GM18861 (cell line): ENCODE results near the gene TP53BP2.
"Not testable (repeated sequence)": the region's sequence is repeated elsewhere in the genome, so short reads cannot be mapped to it uniquely, and the experiment has no call there.

Experiments
- ATAC-seq: cut with Tn5 transposase; IDR thresholded peaks from one replicate; pipeline ENCODE4 v1.9.1; 2021; ENCODE audit not compliant: unreplicated experiment

TP53BP2 gene

DNA sequence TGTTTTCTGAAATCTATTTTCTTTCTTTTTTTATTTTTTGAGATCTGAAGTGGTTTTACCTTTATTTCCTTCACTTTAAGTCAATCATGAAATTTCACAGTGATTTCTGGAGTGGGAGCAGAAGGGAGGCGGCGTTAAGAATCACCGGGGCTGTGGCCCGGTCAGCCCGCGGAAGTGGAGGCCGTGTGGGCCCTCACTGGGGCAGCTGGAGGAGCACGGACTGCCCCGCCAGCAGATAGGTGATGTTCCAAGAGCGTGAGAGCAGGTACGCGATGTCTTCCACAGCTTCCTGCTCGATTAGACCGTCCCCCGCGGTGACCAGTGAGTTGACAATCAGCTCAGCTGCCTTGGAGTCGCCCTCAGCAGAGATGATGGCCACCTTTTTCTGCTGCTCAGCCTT lies 10.6 kb upstream of the TP53BP2 start:
- ATAC-seq: no peak

DNA sequence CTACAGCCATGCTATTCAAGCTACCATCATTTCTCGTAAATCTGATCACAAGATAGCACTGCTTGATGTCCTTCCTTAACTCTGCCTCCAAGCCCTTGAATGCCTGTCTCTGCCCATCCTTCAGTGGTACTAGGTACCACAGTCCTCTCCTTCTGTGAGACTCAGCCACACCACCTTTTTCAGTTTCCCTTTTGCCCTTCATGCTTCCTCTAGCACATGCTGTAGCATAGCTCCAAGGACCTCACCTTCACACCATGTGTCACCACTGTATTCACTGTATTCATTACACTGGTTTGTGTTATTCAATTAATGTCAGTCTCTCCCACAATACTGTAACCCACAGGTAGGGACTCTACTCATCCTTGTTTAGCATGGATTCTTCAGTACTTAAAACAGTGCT lies 8.0 kb upstream of the TP53BP2 start:
- no peak for ATAC-seq

DNA sequence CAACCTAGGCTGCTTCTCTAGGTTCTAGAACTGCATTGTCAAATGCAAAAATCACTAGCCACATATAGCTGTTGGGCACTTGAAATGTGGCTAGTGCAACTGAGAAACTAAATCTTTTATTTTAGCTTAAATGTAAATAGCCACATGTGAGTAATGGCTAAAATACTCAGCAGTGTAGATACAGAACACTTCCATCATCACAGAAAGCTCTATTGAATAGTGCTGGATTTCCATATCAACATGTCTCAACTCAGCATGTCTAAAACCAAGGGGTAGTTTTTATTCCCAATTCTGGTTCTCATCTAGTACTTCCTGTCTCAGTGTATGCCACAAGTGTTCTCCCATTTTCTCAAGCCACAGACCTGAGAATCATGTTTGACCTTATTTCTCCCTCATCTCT lies 7.5 kb upstream of the TP53BP2 start:
- ATAC-seq: no peak

DNA sequence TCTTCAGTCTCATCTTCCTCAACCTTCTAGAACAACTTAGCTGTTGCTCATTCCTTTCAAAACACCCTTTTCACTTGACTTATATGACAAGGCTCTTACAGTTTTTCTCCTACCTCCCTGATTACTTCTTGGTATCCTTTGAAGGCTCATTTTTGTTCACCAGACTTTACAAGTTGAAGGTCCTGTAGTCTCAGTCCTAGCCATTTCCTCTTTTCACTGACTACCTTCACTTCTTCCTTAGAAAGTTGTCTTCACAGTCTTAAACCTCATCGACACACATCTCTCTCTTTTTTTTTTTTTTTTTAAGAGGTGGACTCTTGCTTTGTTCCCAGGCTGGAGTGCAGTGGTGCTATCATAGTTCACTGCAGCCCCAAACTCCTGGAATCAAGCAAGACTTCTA lies 6.6 kb upstream of the TP53BP2 start:
- ATAC-seq: no peak

DNA sequence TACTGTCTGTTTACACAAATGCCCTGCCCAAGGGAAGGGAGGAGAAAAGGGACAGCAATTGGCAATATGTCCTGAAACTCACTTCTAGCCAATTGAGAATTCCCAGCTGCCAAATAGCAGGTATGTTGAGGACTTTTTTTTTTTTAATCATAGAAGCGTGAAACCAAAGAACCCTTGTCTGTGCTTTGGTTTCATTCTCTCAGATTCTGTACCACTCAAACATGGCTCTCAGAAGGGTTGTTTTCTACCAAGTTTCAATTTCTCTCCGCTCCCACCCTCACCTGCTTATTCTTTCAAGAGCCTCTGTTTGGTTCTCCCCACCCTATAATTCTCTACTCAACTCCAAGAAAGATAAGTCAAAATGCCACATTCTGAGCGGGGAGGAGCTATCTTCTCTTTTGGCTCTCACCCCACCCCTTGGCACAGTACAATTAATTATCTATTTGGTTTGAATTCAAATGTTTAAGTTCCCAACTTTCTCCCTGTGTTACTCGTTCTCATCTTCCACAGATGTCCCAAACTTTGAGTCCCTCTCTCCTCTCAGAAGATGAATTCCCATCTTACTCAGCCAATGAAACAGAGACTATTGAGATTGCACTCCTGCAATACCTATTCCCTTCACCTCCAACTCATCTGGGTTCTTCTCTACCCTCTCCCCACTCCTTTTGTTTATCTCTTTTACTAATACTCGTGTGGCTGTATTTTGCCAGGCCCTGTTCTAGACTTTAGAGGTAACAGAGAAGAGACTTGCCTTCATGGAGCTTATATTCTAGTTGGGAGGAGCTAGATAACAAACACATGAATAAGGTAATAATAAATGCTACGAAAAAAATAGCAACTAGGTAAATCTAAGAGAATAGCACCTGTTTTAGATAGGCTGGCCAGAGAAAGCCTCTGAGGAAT lies 3.9 kb upstream of the TP53BP2 start:
- ATAC-seq: no peak

DNA sequence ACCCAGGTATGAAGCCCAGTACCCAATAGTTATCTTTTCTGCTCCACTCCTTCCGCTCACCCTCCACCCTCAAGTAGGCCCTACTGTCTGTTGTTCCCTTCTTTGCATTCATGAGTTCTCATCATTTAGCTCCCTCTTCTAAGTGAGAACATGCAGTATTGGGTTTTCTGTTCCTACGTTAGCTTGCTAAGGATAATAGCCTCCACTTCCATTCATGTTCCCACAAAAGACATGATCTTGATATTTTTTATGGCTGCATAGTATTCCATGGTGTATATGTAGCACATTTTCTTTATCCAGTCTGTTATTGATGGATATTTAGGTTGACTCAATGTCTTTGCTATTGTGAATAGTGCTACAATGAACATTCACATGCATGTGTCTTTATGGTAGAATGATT lies 2.8 kb upstream of the TP53BP2 start:
- no peak for ATAC-seq

DNA sequence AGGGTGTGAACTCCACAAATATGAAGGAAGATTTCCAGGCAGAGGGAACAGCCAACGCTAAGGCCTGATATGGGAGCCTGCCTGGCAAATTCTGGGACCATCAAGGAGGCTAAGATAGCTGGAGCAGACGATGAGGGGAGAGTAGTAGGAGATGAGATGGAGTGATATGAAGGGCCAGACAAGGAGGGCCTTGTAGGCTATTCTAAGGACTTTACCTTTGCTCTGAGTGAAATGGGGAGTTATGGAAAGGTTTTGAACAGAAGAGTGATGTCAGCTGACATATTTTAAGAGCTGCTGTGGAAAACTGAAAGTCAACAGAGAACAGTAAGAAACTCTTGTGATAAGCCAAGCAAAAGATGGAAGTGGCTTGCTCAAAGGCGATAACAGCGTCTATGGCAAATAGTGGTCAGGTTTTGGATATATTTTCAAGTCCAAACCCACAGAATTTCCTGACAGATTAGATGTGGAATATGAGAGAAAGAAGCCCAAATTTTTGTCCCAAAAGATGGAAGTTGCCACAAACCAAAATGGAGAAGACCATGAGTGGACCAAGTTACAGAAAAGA lies 2.1 kb upstream of the TP53BP2 start:
- no peak for ATAC-seq

DNA sequence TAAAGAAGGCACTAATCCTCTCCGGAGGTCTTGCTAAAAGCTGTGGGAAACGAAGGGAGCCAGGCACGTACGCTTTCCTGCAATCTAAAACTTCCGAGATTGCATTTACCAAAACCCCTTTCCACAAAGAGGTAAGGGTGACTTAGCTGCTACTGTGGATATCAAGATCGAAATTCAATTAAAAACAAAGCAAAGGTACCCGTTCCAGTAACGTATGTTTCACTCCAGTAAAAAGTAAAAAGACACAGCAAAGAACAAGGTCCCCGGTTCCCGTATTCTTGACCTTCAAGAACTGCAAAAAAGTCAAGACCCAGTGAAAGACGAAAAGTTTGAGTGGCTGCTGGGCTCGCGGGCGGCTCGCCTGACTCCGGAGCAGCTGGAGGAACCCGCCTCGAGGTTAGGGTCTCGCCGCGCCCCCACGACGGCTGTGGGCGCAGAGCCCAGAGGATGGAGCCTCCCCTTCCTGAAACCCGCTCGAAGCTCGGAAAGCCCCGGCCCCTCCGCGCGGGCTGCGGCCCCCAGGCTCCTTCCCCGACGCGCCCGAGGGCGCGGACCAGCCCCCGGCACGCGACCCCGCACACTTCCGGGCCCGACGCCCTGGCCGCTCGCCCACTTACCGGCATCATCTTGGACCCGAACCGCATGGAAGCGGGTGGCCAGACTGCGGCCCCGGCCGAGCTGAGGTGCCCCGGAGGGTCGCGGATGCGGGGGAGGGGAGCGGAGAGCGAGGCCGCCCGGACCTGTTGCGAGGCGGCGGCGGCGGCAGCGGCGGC lies 524 bp downstream of the TP53BP2 start:
- peak; percentile 12 for ATAC-seq

DNA sequence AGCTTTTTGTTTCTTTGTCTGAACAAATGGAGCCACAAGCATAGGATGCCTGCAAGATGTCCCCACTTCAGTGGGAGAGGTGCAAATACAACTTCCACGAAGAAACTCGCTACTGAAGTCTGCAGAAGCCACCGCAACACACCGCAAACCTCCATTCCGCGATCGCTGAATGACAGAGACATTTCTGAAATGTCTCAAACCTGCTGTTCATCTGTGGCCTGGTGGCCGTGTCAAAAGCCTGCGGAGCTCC lies 1.0 kb downstream of the TP53BP2 start:
- no peak for ATAC-seq

DNA sequence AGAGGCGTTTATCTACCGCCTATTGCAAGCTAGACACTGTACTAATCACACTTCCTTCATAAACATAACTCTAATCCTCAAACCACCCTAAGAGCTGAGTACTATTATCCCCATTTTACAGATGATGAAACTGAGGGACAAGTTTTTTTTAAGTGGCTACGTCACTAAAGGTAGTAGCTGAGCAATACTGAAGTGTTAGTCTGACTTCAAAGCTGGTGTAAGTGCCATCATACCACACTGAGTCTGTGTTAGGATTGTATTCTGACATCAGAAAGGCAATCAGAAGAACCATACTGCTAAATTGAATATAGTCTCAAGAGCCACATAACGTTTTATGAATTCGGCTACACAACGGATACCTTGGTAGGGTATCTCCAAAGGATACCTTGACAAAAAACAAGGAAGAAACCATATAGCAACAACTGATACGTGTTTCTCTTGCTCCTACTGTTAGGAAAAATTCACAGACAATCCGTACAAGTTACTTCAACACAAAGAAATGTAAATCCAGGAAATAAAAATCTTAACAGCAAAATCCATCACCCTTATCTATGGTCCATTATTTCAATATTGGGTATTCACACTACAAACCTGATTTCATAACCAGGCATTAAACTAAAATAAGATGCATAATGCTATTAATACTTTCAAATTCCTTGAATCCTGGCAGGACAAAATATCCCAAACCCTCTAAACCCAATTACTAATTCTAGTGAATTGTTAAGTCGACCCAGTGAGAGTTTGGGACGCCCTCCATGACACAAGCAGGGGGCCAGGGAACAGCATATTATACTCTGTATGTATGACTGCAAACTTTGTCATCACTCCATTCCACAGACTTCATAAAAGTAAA lies 1.6 kb downstream of the TP53BP2 start:
- ATAC-seq: no peak

DNA sequence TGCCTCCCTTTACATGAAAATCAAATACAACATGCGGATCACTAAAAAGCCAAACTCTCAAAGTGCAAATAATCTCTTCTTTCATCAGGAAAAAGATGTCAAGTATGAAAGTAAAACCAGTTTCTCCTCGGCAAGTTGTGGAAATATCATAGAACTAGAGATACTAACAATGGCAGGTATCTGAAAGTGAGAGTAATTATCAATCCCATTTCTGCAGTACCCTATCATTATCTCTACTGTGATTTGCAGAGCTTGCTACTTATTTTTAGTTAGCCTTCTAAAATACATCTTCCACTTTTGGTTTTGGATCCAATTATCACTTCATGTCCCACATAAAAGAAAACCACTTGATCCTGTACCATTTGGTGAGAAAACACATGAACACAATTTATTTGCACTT lies 3.0 kb downstream of the TP53BP2 start:
- no peak for ATAC-seq

DNA sequence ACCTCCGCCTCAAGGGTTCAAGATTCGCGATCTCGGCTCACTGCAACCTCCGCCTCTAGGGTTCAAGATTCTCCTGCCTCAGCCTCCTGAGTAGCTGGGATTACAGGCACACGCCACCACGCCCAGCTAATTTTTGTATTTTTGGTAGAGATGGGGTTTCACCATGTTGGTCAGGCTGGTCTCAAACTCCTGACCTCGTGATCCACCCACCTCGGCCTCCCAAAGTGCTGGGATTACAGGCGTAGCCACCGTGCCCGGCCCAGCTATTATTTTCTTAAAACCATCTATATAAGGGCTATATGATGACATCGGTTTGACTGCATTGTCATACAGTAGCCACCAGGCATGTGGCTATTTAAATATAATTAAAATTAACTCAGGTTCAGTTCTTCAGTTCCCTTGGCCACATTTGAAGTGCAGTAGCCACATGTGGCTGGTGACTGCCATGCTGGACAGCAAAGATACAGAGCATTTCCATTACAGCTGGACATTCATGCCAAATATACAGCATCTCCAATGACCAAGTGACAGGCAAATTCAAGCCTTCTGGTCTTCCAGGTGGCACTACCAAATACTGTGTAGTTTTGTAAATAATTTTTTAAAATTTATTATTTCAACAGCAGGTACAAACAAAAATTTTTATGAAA lies 3.6 kb downstream of the TP53BP2 start:
- not testable (repeated sequence) for ATAC-seq

DNA sequence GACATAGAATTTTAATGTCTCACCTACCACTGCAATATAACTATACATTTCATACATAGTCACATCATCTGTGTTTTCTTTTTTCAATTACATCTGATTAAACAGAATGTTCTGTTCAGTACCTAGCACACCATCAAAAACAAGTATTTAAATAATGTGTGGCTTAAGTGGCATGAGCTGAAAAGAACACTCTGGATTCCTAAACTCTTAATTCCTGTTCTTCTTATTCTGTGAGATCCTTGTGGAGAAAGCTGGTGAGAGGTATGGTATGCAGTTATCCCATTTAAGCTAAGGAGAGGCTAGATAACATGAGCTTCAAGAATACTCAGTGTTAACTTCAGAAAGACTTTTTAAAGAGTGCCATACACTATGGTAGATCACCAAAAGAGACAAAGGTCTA lies 5.5 kb downstream of the TP53BP2 start:
- no peak for ATAC-seq

DNA sequence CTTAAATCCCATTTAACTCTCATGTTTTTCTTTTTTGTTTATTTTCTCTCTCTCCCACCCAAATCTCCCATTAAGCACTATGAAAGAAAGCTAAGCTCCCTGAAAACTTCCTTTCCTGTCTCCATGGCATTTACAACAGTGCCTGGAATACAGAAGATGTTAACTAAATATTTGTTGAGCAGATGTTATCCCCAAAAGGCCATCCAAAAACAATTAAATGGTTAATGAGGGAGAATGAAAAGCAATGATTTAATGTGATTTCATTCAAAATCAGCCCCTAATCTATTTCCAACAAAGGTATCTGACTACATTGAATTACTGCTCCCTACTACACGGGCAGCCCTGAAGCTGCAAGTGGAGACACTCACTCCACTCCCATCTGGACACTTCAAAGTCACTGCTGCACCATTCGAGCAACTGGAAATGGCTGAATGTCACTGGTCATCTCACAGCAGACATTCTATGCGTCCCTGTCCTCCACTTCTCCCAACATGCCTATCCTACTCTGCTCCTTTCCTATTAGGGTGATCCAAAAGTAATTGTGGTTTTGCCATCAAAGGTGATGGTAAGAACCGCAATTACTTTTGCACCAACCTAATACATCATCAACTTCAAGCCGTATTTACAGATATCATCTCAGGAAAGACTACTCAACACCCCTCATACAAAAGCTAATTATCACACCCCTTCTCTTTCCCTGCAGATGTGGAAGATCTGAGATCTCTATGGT lies 7.5 kb downstream of the TP53BP2 start:
- ATAC-seq: no peak

DNA sequence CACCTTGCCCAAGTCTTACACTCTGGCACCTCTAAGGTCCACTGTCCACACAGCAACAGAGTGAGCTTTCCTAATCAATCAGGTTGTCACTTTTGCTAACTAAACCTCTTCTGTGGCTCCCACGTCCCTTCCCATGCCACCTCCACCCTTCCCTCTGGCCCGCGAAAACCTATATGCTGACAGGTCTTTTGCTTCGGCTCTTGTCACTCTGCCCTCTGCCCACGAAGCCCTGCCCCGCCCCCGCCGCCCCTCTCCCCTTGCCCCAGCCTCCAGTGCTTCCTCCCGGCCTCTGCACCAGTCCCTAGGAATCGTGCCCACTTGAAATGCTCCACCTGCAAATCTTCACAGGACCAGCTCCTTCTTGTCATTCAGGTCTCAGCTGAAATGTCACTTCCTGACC lies 8.1 kb downstream of the TP53BP2 start:
- no peak for ATAC-seq

DNA sequence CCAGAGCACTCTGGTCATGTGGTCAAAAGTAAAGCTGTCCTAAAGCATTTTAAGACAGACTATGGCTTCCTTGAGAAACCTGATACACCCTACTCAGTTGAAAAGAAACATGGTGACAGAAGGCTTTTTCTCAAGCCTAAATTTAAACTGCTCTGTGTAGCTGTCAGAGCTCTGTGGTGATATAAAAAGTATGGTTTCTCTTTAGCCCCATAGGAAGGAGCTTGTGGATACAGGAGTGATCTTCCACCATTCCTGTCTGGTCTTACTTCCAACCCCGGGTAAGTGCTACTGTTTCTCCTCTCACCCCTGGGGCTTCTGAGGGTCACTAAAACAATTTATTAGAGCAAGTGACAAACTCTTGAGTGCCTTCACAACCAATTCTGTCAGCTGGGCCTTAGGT lies 8.5 kb downstream of the TP53BP2 start:
- no peak for ATAC-seq

DNA sequence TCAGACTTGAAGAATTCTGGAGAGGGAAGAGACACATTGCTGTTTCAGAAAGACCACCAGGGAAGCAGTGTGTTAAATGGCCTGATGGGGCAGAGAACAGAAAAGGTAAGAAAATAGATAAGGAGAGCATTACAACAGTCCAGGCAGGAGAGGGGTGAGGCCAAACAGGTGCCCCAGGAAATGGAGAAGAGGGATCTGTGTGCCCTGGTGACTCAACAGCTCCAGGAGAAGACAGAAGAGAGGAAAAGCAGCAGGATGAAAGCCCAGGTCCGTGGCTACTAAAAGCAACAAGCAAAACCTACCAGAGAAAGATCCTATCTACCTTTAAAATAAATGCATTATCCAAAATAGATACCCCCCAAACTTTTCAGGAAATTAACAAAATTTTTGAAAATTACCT lies 9.2 kb downstream of the TP53BP2 start:
- no peak for ATAC-seq

DNA sequence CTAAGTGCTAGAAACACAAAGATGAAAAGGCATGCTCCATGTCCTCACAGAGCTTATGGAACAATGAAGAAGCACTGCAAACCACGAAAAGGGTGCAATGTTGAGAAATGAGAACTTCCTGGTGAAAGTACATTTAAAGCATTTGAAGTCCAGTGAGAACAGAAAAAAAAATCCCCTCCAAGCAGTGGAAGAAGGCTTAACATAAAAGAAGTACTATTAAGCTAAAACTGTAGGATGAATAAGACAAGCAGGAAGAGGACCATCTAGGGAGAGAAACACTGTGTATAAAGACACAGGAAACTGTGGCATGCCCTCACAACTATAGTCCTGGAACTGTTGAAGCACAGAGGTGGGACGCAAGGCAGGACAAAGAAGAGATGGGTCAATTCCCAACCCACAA lies 10.0 kb downstream of the TP53BP2 start:
- ATAC-seq: no peak

DNA sequence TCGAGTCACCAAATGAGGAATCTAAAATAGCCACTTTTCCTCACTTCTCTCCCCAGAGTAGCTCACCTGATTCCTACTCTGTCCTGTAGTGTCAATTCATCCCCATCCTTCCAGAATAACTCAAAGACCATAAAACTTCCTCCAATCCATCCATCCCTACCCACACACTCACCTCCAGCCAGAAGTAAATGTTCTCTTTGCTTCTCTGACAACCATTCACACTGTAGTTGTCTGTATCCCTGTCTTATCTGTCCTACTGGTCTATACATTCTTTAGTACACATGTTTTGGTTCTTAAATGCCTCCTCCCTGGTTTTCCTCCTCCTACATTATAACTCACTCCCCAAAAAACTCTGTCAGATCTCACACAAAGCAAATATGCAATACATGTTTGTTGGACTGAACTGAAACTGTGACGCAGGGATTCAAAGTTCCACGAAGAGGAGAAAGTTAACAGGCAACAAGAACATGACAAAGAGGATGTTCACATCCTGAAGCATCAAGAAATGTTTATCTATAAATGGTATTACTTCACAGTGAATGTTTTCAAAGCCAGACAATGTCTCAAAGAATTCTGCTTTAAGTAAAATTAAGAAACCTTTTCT lies 11.0 kb downstream of the TP53BP2 start:
- ATAC-seq: no peak

DNA sequence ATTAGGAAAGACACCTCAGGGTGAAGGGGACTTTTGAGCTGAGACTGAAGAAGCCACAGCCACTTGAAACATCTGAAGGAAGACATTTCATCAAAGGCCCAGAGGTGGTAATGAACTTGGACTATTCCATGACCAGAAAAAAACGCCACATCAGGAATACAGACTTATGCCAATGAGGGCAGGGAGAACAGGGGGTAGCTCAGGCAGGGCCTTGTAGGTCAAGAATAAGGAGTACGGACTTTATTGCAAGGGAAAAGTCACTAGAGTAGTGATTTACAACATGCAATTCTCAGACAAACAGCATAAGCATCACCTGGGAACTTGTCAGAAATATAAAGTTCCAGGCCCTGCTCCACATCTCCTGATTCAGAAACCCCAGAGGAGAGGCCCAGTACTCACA lies 11.8 kb downstream of the TP53BP2 start:
- no peak for ATAC-seq
